ENCODE measurements around the gene ACTR3. TPM values are rescaled to one million over a fixed set of nuclear protein-coding genes. Genes with fewer than 3 reads are reported as not detected.

Gene ACTR3
- polyA plus RNA-seq, 3 donors = 36.9 to 78.2 (median 65.1) TPM

- H3K27ac ChIP-seq (ENCODE audit: low read depth, low read length) = no peak overlapping the region
- WGBS, 3 donors = 80 to 96% (median 96%) methylated on average over 20 of the region's 20 CpGs
Observed at GRCh38 chr2:113978524-113979190, 88.8 kb downstream of the ACTR3 start.

- H3K27ac ChIP-seq (ENCODE audit: low read depth, low read length) = no peak overlapping the region
- 65 to 77% (median 69%) methylated on average over 71 to 92 of the region's 93 CpGs for WGBS, 3 donors
Observed at GRCh38 chr2:113979191-113980128, 89.6 kb downstream of the ACTR3 start.

- WGBS, 3 donors = 70 to 89% (median 87%) methylated on average over 4 of the region's 4 CpGs
- H3K27ac ChIP-seq (ENCODE audit: low read depth, low read length) = no peak overlapping the region
Observed at GRCh38 chr2:113980946-113981345, 91.1 kb downstream of the ACTR3 start.

GRCh38 chr2:113981404-113982134, 91.7 kb downstream of the ACTR3 start:
- 84 to 91% (median 90%) methylated on average over 8 of the region's 8 CpGs for WGBS, 3 donors
- H3K27ac ChIP-seq (ENCODE audit: low read depth, low read length) = no peak overlapping the region

- H3K27ac ChIP-seq (ENCODE audit: low read depth, low read length) = no peak overlapping the region
- 76 to 90% (median 88%) methylated on average over 7 of the region's 7 CpGs for WGBS, 3 donors
Observed at GRCh38 chr2:113985554-113986397, 95.9 kb downstream of the ACTR3 start.

GRCh38 chr2:113986762-113987290, 96.9 kb downstream of the ACTR3 start:
- no peak overlapping the region for H3K27ac ChIP-seq (ENCODE audit: low read depth, low read length)
- 53 to 82% (median 71%) methylated on average over 4 of the region's 4 CpGs for WGBS, 3 donors

GRCh38 chr2:113992090-113992489, 102.2 kb downstream of the ACTR3 start:
- no peak overlapping the region for H3K27ac ChIP-seq (ENCODE audit: low read depth, low read length)
- WGBS, 3 donors = 71 to 92% (median 77%) methylated on average over 1 of the region's 1 CpG

GRCh38 chr2:113996671-113997594, 107.0 kb downstream of the ACTR3 start:
- WGBS, 3 donors = 69 to 81% (median 71%) methylated on average over 6 of the region's 6 CpGs
- H3K27ac ChIP-seq (ENCODE audit: low read depth, low read length) = no peak overlapping the region

GRCh38 chr2:114001152-114001551, 111.3 kb downstream of the ACTR3 start:
- no peak overlapping the region for H3K27ac ChIP-seq (ENCODE audit: low read depth, low read length)
- 80 to 87% (median 84%) methylated on average over 5 of the region's 5 CpGs for WGBS, 3 donors

GRCh38 chr2:114001937-114002336, 112.0 kb downstream of the ACTR3 start:
- H3K27ac ChIP-seq (ENCODE audit: low read depth, low read length) = no peak overlapping the region
- 50 to 86% (median 77%) methylated on average over 2 of the region's 2 CpGs for WGBS, 3 donors

GRCh38 chr2:114005110-114005783, 115.4 kb downstream of the ACTR3 start:
- 88 to 92% (median 91%) methylated on average over 5 of the region's 5 CpGs for WGBS, 3 donors
- no peak overlapping the region for H3K27ac ChIP-seq (ENCODE audit: low read depth, low read length)

- no peak overlapping the region for H3K27ac ChIP-seq (ENCODE audit: low read depth, low read length)
- 19 to 87% (median 69%) methylated on average over 3 of the region's 3 CpGs for WGBS, 3 donors
Observed at GRCh38 chr2:114006460-114006859, 116.6 kb downstream of the ACTR3 start.

- H3K27ac ChIP-seq (ENCODE audit: low read depth, low read length) = no peak overlapping the region
- 82 to 95% (median 95%) methylated on average over 3 of the region's 3 CpGs for WGBS, 3 donors
Observed at GRCh38 chr2:114007436-114007835, 117.5 kb downstream of the ACTR3 start.

GRCh38 chr2:114008720-114009119, 118.8 kb downstream of the ACTR3 start:
- WGBS, 3 donors = 81 to 88% (median 86%) methylated on average over 4 of the region's 4 CpGs
- H3K27ac ChIP-seq (ENCODE audit: low read depth, low read length) = no peak overlapping the region

- WGBS, 3 donors = 64 to 92% (median 77%) methylated on average over 7 of the region's 7 CpGs
Observed at GRCh38 chr2:114009205-114009944, 119.5 kb downstream of the ACTR3 start.

GRCh38 chr2:114010001-114010400, 120.1 kb downstream of the ACTR3 start:
- 87 to 94% (median 88%) methylated on average over 2 of the region's 2 CpGs for WGBS, 3 donors

More at GRCh38 chr2:114009205-114009944, 119.5 kb downstream of the ACTR3 start:
- no peak overlapping the region for H3K27ac ChIP-seq (ENCODE audit: low read depth, low read length)

More at GRCh38 chr2:114010001-114010400, 120.1 kb downstream of the ACTR3 start:
- H3K27ac ChIP-seq (ENCODE audit: low read depth, low read length) = no peak overlapping the region
